GM10266 (cell line): Measurements from ENCODE around the gene TMEM208.

ENCODE experiments used
- DNase-seq: peaks from one replicate; pipeline ENCODE4 v3.0.0; 2012; ENCODE audit errors: extremely low spot score
- CTCF ChIP-seq: IDR thresholded peaks from 2 replicates; pipeline ENCODE4 v1.5.1; 2012; ENCODE audit warnings: mild to moderate bottlenecking, low read depth; ENCODE audit not compliant: control insufficient read depth, insufficient read depth; ENCODE audit errors: missing control alignments

Gene TMEM208

GRCh38 chr16:67238278-67238575, 11.3 kb downstream of the TMEM208 start:
- TF ChIP-seq CTCF, result no peak
- DNase-seq, result no peak

- no peak for DNase-seq
- TF ChIP-seq CTCF, result no peak
These were observed 12.0 kb downstream of the TMEM208 start for GRCh38 chr16:67238806-67239470.

GRCh38 chr16:67240506-67240905, 13.6 kb downstream of the TMEM208 start:
- TF ChIP-seq CTCF, result no peak
- DNase-seq, result no peak

- TF ChIP-seq CTCF, result no peak
- DNase-seq, result no peak
These were observed 14.3 kb downstream of the TMEM208 start for GRCh38 chr16:67241008-67241900.

GRCh38 chr16:67242138-67242730, 15.3 kb downstream of the TMEM208 start:
- TF ChIP-seq CTCF, result no peak
- DNase-seq, result no peak

GRCh38 chr16:67243481-67243880, 16.6 kb downstream of the TMEM208 start:
- no peak for DNase-seq
- no peak for TF ChIP-seq CTCF
